AG09309 (cell line): Measurements from ENCODE around the gene LPAR3.
"Not testable (repeated sequence)": the region's sequence is repeated elsewhere in the genome, so short reads cannot be mapped to it uniquely, and the experiment has no call there.

ENCODE experiments used
- DNase-seq: peaks from one replicate; pipeline ENCODE4 v3.0.0-alpha.2; 2010; ENCODE audit warnings: low read depth
- H3K4me3 ChIP-seq: 2 replicates; pipeline ENCODE4 v1.5.1; 2011; ENCODE audit warnings: mild to moderate bottlenecking, low read depth, low read length, moderate library complexity; ENCODE audit not compliant: control insufficient read depth
- TF ChIP-seq, protein P1 (sequence below): IDR thresholded peaks from 2 replicates; pipeline ENCODE4 v1.5.1; 2011; ENCODE audit warnings: mild to moderate bottlenecking, low read depth, low read length, inconsistent platforms; ENCODE audit not compliant: insufficient read depth, control insufficient read depth; ENCODE audit errors: missing control alignments

LPAR3 gene

DNA sequence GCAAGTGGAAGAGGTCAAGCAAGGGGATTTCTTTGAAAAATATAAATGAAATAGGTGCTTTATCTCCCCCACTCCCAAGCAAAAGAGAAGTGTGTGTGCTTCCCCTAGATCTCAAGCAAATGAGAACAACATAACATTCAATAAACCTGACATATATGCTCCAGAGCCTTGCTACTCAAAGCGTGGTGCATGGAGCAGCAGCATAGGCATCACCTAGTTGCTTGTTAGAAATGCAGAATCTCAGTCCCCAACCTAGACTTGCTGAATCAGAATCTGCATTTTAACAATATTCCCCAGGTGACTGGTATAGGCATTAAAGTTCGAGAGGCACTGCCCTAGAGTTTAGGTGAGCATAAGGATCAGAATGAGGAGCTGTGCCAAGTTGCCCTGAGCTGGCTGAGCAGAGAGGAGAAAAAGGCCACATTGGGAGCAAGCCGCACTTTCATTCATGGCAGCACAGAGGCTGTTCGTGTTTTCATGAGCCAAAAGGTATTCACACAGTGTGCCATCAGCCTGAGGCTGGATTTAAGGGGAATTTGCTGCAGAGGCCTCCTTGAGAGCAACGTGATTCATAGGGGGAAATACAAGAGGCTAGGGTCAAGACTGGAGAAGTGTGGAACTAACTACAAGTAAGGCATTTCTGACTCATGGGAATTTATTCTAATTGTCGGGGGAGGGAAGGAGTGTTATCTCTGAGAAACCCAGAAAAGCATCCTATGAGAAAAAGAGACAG, 14.3 kb upstream of the LPAR3 start:
- H3K4me3 ChIP-seq, result no peak overlapping the region
- peak; percentile 20 for DNase-seq
- TF ChIP-seq, protein P1, sequence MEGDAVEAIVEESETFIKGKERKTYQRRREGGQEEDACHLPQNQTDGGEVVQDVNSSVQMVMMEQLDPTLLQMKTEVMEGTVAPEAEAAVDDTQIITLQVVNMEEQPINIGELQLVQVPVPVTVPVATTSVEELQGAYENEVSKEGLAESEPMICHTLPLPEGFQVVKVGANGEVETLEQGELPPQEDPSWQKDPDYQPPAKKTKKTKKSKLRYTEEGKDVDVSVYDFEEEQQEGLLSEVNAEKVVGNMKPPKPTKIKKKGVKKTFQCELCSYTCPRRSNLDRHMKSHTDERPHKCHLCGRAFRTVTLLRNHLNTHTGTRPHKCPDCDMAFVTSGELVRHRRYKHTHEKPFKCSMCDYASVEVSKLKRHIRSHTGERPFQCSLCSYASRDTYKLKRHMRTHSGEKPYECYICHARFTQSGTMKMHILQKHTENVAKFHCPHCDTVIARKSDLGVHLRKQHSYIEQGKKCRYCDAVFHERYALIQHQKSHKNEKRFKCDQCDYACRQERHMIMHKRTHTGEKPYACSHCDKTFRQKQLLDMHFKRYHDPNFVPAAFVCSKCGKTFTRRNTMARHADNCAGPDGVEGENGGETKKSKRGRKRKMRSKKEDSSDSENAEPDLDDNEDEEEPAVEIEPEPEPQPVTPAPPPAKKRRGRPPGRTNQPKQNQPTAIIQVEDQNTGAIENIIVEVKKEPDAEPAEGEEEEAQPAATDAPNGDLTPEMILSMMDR, result no peak

DNA sequence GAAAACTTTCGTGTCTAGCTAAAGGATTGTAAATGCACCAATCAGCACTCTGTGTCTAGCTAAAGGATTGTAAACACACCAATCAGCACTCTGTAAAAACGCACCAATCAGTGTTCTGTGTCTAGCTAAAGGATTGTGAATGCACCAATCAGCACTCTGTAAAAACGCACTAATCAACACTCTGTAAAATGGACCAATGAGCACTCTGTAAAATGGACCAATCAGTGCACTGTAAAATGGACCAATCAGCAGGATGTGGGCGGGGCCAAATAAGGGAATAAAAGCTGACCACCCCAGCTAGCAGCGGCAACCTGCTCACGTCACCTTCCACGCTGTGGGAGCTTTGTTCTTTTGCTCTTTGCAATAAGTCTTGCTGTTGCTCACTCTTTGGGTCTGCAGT, 9.7 kb upstream of the LPAR3 start:
- not testable (repeated sequence) for DNase-seq

DNA sequence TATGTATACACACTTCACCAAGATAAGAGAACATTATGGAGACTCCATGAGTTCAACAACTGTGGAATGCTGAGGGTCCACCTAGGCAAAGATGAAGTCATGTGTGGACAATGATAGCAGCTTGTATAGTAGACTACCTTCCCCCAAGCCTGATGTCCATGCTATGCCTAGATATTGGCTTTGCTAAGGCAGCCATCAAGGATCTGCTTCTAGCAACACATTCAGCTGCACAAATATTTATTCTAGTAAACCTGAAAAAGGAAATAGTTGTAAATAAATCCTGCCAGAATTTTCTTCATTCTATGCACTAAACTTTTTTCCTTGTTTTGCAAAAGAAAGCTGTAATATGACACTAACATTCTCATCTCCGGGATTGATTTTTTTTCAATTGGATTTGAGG, 7.0 kb upstream of the LPAR3 start:
- TF ChIP-seq, protein P1, result no peak
- no peak for DNase-seq
- no peak overlapping the region for H3K4me3 ChIP-seq

More for the DNA sequence above, 9.7 kb upstream of the LPAR3 start:
- H3K4me3 ChIP-seq, result not testable (repeated sequence)

DNA sequence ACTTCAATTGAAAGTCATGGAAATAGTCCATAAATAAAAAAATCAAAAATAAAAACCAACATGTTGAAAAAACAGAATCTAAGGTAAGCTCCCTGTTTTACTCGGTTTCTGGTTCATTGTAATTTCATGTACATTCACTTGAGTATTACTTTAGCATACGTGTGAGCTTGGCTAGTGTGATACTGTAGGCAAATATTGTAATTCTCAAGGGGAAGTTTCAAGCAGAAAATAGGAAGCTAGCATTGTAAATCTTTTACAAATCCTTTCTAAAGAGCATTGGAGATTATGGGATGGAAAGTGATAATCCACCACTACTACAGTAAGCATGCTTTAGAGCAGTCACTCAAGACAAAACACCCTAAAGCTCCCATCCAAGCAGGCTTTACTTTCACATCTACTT, 3.3 kb upstream of the LPAR3 start:
- DNase-seq, result no peak
- H3K4me3 ChIP-seq, result no peak overlapping the region
- TF ChIP-seq, protein P1, result no peak

DNA sequence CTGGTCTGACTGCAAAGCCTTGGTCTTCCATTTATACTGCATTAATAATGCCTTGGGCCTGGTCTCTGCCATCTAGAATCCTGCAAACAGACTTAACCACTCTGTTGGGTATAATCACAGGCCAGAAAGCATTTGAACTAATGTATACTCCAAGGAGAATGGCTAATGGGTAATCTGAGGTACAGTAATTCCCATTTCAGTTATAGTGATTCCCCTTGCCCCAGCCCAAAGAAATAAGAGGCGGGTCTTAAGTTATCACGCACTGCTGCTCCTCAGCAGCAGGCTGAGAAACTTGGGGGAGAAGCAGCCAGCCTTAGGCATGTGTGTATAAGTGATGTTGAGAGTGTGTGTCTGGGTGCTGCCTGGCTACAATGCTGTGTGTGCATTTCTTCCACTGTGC, 2.4 kb downstream of the LPAR3 start:
- DNase-seq, result no peak
- no peak overlapping the region for H3K4me3 ChIP-seq
- TF ChIP-seq, protein P1, result no peak

DNA sequence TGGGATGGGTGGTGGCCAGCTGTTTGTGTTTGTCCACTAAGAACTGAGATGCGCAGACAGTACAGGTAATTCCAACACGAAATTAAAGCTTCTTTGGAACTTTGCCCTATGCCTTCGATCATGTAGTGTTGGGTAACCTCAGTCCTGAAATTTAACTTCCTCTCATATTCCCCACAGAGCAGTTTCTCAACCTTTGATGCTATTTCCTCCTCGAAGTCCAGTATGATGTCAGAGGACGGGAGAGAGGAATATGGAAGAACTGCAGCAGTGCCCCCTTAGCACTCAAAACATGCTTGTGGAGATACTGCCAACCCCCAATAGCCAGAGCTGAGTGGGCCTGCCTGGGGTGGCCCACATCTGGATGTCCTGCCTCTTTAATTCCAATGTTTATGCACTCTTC, 3.6 kb downstream of the LPAR3 start:
- no peak for DNase-seq
- no peak overlapping the region for H3K4me3 ChIP-seq
- TF ChIP-seq, protein P1, result no peak

DNA sequence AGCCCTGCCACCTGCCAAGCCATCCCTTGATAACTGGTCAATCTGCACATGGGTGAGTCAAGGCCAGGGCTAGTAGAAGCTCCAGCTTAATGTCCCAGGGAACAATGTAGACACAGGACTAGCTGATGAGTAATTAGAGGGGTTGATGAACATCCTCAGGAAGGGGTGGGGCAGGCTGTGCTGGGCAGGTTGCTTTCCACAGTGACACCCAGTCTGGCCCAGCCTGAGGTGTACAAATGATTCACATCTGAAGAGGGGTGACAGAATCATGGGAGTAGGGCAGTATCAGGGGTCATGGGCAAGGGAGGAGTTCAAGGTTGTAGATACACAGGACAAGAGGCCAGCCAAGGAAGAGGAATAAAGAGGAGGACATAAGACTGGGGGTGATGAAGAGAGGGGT, 4.3 kb downstream of the LPAR3 start:
- no peak for DNase-seq
- no peak overlapping the region for H3K4me3 ChIP-seq
- TF ChIP-seq, protein P1, result no peak
